Vagina (tissue), 2 donors: ENCODE data around the gene R3HDM2.

ENCODE experiments used
- POLR2A ChIP-seq, 2 donors: fragments of 450-650 bp; IDR thresholded peaks; one replicate each; pipeline ENCODE4 v1.6.1; 2017; ENCODE audit warnings: antibody characterized with exemption in 2 of 2, mild to moderate bottlenecking in 2 of 2, moderate library complexity in 2 of 2
- TF ChIP-seq, protein P1 (sequence below), 3 experiments: fragments of 450-650 bp in 2 of 3; fragments of 200-600 bp in 1 of 3; sonication (generic) in 1 of 3; IDR thresholded peaks; one replicate each; pipeline ENCODE4 v1.5.1; 2017 to 2019; ENCODE audit warnings: antibody characterized with exemption in 3 of 3, mild to moderate bottlenecking in 2 of 3, moderate library complexity in 2 of 3

DNA sequence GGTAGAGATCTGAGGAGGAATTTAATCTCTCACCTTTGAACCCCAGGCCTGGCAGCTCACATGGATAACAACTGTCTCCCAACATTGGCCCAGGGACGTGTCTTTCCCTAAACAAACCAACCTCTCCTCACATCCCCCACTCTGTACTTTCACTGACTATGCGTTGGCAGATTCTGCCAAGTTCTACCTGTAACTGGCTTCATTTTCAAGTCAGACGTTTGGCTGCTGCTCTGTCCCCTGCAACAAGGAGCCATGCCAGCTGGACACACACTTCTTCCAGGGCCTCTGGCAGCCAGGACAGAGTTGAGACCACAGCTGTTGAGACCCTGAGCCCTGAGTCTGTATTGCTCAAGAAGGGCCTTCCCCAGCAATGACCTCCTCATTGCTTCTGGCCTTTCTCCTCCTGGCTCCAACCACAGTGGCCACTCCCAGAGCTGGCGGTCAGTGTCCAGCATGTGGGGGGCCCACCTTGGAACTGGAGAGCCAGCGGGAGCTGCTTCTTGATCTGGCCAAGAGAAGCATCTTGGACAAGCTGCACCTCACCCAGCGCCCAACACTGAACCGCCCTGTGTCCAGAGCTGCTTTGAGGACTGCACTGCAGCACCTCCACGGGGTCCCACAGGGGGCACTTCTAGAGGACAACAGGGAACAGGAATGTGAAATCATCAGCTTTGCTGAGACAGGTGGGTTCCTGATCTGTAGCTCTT is 3.8 kb upstream of the R3HDM2 start, which contains the start of gene INHBC:
- TF ChIP-seq, protein P1, sequence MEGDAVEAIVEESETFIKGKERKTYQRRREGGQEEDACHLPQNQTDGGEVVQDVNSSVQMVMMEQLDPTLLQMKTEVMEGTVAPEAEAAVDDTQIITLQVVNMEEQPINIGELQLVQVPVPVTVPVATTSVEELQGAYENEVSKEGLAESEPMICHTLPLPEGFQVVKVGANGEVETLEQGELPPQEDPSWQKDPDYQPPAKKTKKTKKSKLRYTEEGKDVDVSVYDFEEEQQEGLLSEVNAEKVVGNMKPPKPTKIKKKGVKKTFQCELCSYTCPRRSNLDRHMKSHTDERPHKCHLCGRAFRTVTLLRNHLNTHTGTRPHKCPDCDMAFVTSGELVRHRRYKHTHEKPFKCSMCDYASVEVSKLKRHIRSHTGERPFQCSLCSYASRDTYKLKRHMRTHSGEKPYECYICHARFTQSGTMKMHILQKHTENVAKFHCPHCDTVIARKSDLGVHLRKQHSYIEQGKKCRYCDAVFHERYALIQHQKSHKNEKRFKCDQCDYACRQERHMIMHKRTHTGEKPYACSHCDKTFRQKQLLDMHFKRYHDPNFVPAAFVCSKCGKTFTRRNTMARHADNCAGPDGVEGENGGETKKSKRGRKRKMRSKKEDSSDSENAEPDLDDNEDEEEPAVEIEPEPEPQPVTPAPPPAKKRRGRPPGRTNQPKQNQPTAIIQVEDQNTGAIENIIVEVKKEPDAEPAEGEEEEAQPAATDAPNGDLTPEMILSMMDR (IDR thresholded peaks at IDR 0.05): no peak
- no peak for TF ChIP-seq POLR2A (IDR thresholded peaks at IDR 0.05)
